Ovary (tissue), 9 donors: Measurements from ENCODE around the gene RPS27L. TPM values are rescaled to one million over a fixed set of nuclear protein-coding genes. Genes with fewer than 3 reads are reported as not detected.

ENCODE experiments used
- DNase-seq, 5 donors: peaks; one replicate each; pipeline ENCODE4 v3.0.0-alpha.2; 2019 to 2020
- H3K27ac ChIP-seq, 2 donors: fragments of 200-600 bp; one replicate each; pipeline versions ENCODE4 v1.5.1 to v1.8.0; 2019 to 2022
- H3K27me3 ChIP-seq: fragments of 200-600 bp; one replicate; pipeline ENCODE4 v1.8.0; 2022
- H3K36me3 ChIP-seq: fragments of 200-600 bp; sonication (generic); one replicate; pipeline ENCODE4 v1.5.1; 2019
- H3K4me1 ChIP-seq: one replicate; pipeline ENCODE4 v1.8.1; 2013; ENCODE audit warnings: mild to moderate bottlenecking, moderate library complexity; ENCODE audit not compliant: insufficient read depth
- H3K4me3 ChIP-seq: fragments of 200-600 bp; sonication (generic); one replicate; pipeline ENCODE4 v1.5.1; 2017
- H3K9me3 ChIP-seq, 2 donors: fragments of 200-600 bp in 1 of 2; sonication (generic) in 1 of 2; one replicate each; pipeline versions ENCODE4 v1.5.1 to v1.8.1; 2013 to 2019; ENCODE audit warnings: mild to moderate bottlenecking in 1 of 2, moderate library complexity in 1 of 2
- EP300 ChIP-seq: sonication (generic); formaldehyde crosslinking; IDR thresholded peaks from one replicate; pipeline ENCODE4 v1.6.1; 2017; ENCODE audit warnings: antibody characterized with exemption
- POLR2A ChIP-seq: fragments of 450-650 bp; IDR thresholded peaks from one replicate; pipeline ENCODE4 v1.6.1; 2017; ENCODE audit warnings: antibody characterized with exemption, mild to moderate bottlenecking, moderate library complexity
- WGBS, 3 donors: extraction: QIAGEN DNeasy Blood & Tissue Kit in 1 of 3; methylation state at CpG; one replicate each; pipeline versions ENCODE4 v1.1.5 to v1.1.7; 2013 to 2017; 5-methylcytosine and 5-hydroxymethylcytosine counted together
- intact Hi-C, 4 donors: fragments of 100-400 bp; cut with DNase I; formaldehyde crosslinking; loops; one replicate each; pipeline versions ENCODE4 v1.11.0 to v1.15.1; 2022 to 2023
- polyA plus RNA-seq, 2 donors: library from polyadenylated mRNA; stranded (reverse); fragments of 200-250 nt in 1 of 2; fragments of 350-450 nt in 1 of 2; fragmentation: Illumina TruSeq in 1 of 2; extraction: RNeasy Lipid Tissue Mini Kit (QIAGEN cat#74804) in 1 of 2; gene quantifications; one replicate each; pipeline ENCODE4 v1.2.3, GENCODE V29; 2013 to 2014
- total RNA-seq, 7 donors: library from RNA; depleted of rRNA in 2 of 7; stranded (reverse); fragments of >200 nt in 2 of 7; fragmentation: NEBNext Ultra II Directional in 3 of 7; extraction: Animal tissue kit (Norgen Biotek cat#: 25700) in 3 of 7; gene quantifications; one replicate each; pipeline versions ENCODE4 v1.1.0 to v1.2.4, GENCODE V29; 2016 to 2023
- TF ChIP-seq, protein P1 (sequence below), 3 donors: fragments of 450-650 bp in 2 of 3; fragments of 200-600 bp in 1 of 3; IDR thresholded peaks; one replicate each; pipeline versions ENCODE4 v1.5.1 to v1.8.0; 2016 to 2022; ENCODE audit warnings: antibody characterized with exemption in 3 of 3, mild to moderate bottlenecking in 1 of 3
- donor health status: DM: no; HTN: no; CAD: no; lungs with moderate emphysema.
- donor health status: DM: no; HTN: no; CAD: no.
- donor health status: Bipolar disorder and iron deficiency.
- donor health status: DM: yes; HTN: yes; CAD: no.
- donor health status: DM: no; HTN: no; CAD: no.
- donor health status: DM: yes; HTN: yes; CAD: no.

Gene RPS27L
- total and polyA plus RNA-seq, 9 donors, result 85.5 to 129 (median 95.0) TPM

GRCh38 chr15:63151665-63152064 lies 5.6 kb downstream of the RPS27L start:
- H3K9me3 ChIP-seq, result no peaks in the 10 kb centered on the region
- peaks cover 2% of the 10 kb centered on the region for H3K4me1 ChIP-seq
- TF ChIP-seq, protein P1, sequence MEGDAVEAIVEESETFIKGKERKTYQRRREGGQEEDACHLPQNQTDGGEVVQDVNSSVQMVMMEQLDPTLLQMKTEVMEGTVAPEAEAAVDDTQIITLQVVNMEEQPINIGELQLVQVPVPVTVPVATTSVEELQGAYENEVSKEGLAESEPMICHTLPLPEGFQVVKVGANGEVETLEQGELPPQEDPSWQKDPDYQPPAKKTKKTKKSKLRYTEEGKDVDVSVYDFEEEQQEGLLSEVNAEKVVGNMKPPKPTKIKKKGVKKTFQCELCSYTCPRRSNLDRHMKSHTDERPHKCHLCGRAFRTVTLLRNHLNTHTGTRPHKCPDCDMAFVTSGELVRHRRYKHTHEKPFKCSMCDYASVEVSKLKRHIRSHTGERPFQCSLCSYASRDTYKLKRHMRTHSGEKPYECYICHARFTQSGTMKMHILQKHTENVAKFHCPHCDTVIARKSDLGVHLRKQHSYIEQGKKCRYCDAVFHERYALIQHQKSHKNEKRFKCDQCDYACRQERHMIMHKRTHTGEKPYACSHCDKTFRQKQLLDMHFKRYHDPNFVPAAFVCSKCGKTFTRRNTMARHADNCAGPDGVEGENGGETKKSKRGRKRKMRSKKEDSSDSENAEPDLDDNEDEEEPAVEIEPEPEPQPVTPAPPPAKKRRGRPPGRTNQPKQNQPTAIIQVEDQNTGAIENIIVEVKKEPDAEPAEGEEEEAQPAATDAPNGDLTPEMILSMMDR (IDR thresholded peaks at IDR 0.05), result no peak
- TF ChIP-seq EP300 (no peak), POLR2A (no peak)
- intact Hi-C loops, result loop anchor here in 2 of 4 donors (10.0 kb wide), 3 partner anchors 107 to 253 kb away; partner anchors contain the start of genes APH1B (in 1 of the 2) and TPM1 (in 1 of the 2)
- no peak for DNase-seq
- 93 to 100% (median 96%) methylated on average over 1 of the region's 1 CpG for WGBS, 3 donors
- H3K27me3 ChIP-seq, result no peaks in the 10 kb centered on the region
- H3K4me3 ChIP-seq, result no peak overlapping the region
- H3K36me3 ChIP-seq, result no peaks in the 10 kb centered on the region
- H3K27ac ChIP-seq, result no peak overlapping the region

DNA sequence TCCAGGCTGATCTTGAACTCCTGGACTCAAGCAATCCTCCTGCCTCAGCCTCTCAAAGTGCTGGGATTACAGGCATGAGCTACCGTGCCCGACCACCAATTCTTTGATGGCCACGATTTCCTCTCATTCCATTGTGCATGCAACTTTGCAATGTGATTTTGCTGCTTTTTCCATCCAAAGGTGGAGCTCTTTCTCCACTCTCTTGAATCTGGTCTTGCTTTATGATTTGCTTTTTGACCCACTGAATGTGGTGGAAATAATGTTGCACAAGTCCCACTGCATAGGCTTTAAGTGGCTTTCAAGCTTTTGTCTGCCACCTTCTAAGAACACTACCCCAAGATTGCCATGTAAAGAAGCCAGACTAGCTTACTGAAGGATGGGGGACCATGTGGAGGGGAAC lies 10.6 kb downstream of the RPS27L start:
- no peak overlapping the region for H3K27ac ChIP-seq
- 72 to 74% (median 73%) methylated on average over 3 of the region's 3 CpGs for WGBS, 3 donors
- TF ChIP-seq POLR2A, result no peak
- no peak for TF ChIP-seq EP300
- TF ChIP-seq, protein P1 (IDR thresholded peaks at IDR 0.05), result no peak
- H3K36me3 ChIP-seq, result no peaks in the 10 kb centered on the region
- no peak overlapping the region for H3K4me3 ChIP-seq
- H3K27me3 ChIP-seq, result no peaks in the 10 kb centered on the region
- H3K4me1 ChIP-seq, result no peaks in the 10 kb centered on the region
- no peak for DNase-seq
- intact Hi-C loops, result no loop called here
- no peaks in the 10 kb centered on the region for H3K9me3 ChIP-seq

- intact Hi-C loops, result no loop called here
- no peaks in the 10 kb centered on the region for H3K27me3 ChIP-seq
- H3K4me3 ChIP-seq, result no peak overlapping the region
- no peaks in the 10 kb centered on the region for H3K4me1 ChIP-seq
- no peak for TF ChIP-seq EP300
- TF ChIP-seq, protein P1 (IDR thresholded peaks at IDR 0.05), result no peak
- TF ChIP-seq POLR2A, result no peak
- no peak overlapping the region for H3K27ac ChIP-seq
- DNase-seq, result no peak
- no peaks in the 10 kb centered on the region for H3K36me3 ChIP-seq
- no peaks in the 10 kb centered on the region for H3K9me3 ChIP-seq
- 89 to 98% (median 90%) methylated on average over 2 of the region's 2 CpGs for WGBS, 3 donors
These were observed 11.9 kb downstream of the RPS27L start for GRCh38 chr15:63145426-63145825.

GRCh38 chr15:63140936-63141335 lies 16.3 kb downstream of the RPS27L start:
- no peak overlapping the region for H3K4me3 ChIP-seq
- H3K27me3 ChIP-seq, result no peaks in the 10 kb centered on the region
- 92 to 98% (median 96%) methylated on average over 2 of the region's 2 CpGs for WGBS, 3 donors
- DNase-seq, result no peak
- TF ChIP-seq, protein P1 (IDR thresholded peaks at IDR 0.05), result no peak
- TF ChIP-seq EP300 (no peak), POLR2A (no peak)
- no peaks in the 10 kb centered on the region for H3K9me3 ChIP-seq
- intact Hi-C loops, result no loop called here
- H3K27ac ChIP-seq, result no peak overlapping the region
- H3K4me1 ChIP-seq, result peaks cover 1% of the 10 kb centered on the region
- H3K36me3 ChIP-seq, result no peaks in the 10 kb centered on the region
